ENCODE data around the gene SLC9A8.
A peak's percentile ranks its signal among the peaks of the same experiment; 100 is the strongest.

SLC9A8 gene

DNA sequence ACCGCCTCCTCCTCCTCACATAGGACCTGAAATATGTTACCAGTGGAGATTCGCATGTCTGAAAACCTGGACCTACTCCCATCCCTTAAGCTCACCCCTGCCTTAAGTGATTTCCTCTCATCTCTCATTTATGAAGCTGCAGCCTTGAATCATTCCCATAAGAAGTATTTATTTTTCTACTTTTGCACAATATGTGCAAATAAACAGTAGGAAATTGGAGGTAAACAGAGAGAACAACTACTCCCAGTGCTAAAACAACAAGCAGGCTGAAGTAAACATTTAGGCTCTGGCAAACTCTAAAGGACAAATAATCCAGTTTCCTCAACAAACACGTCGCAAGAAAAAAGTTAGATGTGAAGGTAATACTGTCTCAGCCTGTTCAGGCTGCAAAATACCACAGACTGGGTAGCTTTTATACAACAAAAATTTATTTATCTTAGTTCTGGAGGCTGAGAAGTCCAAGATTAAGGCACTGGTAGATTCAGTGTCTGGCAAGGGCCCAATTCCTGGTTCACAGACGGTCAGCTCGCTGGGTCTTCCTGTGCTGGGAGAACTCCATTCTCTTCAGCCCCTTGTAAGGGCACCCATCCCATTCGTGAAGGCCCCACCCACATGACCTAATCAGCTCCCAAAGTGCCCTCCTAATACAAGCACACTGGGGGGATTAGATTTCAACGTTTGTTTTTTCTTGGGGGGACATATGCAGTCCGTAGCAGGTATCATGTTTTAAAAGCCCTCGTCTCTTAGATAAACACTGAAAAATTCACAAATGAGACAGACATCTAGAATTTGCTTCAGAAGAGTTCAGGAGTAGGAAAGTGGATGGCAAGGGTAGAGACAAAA lies 87.1 kb downstream of the SLC9A8 start:
- DNase-seq: no peak

DNA sequence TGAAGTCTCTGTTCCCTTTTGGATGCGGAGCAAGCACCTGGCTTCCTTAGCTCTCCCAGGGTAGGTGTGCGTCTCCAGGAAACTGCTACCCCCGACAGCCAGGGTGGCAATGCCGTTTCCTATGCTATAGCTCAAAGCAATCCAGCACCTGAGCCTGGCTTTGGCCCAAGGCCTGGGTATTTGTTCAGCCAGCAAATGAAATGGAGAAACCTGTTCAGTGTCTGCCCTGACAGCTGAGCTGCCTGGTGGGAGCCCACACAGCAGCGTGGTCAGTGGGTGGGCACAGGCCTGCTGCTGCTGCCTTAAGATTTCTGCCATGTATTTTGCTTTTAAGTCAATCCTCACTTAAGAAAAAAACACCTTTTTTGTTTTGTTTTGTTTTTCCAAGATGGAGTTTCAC lies 89.0 kb downstream of the SLC9A8 start:
- DNase-seq: no peak

DNA sequence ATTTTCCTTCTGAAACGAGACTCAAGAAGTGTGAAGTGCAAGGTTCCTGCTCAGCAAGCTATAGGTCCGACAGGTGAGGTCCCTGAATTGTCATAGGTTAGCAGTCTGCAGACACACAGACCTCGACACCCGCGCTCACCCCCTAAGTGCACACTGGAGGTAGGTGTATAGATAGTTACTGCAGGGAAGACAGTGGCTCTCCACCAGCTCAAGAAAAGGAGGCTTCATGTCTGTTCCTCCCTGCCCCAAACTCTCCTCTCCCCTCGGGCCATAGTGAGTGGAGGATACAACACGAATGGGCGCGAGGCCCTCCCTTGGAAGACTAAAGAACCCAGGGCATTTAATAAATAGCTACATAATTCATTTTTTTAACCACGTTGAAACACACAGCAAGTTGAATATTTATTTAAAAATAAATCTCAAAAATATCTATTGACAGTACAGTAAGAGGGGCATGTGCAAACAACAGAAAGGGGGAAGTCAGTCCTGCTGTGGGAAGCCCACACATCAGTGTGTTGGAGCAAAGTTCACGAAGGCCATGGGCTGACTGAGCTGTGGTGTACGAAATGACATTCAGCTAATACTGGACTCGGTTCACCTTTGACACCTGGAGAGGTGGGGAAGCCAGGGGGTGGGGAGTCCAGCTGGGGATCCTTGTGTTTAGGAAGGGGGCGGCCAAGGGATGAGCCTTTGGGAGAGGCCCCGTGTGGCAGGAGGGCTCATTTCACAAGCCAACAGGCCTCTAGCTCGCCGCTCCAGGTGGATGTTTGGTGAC lies 92.0 kb downstream of the SLC9A8 start:
- DNase-seq: no peak

DNA sequence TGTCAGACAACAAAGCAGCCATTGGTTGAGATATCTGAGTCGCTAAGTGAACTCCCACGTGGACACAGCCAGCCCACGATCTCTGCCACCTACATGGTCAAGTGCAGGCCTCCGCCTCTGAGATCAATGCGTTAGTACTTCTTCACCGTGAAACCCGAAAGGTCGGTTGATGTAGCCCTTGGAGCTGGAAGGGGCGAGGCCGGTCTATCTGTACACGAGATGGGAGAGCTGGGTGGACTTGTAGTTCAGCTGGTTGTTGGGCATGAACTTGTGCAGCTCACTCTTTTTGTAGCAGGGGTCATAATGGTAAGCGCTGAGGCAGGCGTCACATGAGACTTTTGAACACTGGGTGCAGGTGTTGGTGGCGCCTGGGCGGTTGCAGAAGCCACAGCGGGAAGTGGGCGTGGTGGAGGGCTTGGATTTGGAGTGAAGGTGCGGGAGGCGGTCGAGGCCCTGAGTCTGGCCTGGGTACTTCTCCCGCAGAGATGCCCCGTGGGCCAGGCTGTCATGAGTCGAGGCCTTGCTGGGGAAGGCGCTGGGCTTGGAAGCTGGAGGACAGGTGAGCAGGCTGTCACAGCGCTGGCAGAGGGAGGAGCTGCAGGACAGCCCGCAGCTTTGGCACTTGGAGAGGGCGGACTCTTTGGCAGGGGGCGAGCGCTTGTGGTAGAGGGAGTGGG lies 92.9 kb downstream of the SLC9A8 start:
- DNase-seq: no peak

DNA sequence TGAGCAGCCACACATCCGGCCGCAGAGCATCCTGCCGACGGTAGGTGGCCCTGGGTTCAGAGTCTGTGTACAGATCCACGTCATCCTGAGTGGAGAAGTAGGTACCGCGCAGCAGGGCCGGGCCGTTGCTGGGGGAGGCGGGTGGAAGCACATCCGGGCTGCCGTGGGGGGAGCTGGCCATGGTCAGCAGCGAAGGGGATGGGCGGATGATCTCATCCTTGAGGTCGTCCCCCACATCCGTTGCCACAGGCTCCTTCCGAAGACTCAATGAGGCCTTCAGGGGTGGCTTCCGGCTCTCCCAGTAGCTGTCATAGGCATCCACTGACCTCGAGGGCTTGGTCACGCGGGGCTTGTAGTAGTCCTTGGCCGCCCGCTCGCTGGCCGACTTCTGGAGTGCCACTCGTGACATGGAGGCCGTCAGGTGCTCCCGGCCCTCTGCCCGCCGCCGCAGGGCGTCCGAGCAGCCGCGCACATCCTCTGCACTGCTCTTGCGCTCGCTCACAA lies 93.5 kb downstream of the SLC9A8 start:
- no peak for DNase-seq

DNA sequence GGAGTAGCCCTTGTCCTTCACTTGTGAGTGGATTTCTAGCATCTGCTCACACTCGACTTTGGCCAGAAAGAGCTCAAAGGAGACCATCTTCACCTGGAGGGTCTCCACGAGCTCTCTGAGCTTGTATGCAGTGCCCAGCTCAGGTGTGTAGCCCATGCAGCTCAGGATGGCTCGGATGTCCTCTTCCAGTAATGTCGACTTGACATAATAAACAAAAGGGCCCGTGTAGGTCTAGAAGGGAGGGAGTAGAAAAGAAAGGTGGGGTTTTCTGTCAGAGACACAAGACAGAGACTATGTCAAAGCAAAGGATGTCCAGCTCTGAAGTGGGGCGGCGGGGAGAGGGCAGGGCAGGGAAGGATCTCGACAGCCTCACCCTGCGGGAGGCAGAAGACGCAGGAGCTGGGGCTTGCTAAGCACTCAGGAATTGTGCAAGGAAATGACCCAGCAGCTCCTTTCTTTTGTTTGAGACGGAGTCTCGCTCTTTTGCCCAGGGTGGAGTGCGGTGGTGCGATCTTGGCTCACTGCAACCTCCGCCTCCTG lies 94.1 kb downstream of the SLC9A8 start:
- no peak for DNase-seq

DNA sequence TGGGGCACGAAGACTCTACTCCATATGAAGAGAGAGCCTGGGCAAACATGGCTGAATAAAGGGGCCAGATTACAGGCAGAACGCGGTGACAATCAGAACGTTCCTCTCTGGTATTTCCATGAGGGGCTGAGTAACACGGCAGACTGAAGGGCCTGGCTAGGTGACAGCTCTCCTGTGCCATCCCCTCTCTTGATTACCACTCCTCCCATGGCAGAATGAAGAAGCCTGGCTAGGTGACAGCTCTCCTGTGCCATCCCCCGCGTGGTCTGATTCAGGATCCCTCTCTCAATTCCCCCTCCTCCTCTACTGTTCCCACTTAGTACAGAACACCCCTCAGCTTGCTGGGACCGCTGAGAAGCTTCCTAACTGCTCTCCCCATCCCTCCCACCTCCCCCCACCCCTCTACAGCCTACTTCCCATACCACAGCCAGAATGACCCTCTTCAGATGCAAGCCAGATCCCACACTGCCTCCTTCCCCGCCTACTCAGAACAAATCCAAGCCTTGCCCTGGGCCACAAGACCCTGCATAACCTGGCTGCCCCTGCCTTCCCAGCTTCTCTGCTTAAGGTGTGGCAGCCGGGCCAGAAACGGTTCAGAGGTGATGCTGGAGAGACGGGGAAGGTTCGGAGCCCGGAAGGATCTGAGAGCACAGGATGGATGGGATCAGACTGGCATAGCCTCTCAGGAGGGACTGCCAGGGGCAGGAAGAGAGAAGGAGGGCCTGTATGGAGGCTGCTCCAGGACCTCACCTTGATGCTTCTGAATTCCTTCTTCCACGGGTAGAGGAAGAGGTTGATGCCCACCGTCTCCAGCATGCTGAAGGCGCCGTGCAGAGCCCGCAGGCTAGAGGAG lies 95.0 kb downstream of the SLC9A8 start:
- no peak for DNase-seq

DNA sequence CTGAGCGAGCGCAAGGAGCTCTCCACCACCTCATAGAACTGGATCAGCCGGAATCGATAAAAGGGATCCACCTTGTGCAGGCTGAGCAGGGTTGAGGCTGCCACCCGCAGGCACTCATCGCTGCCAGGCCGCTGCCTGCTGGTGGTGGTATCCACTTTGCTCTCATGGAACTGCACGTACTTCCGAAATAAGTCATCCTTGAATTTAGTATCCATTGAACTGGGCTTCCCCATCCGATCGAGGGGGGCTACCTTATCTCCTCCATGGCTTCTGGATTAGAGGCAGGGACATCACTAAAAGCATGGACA lies 95.6 kb downstream of the SLC9A8 start:
- DNase-seq: no peak

DNA sequence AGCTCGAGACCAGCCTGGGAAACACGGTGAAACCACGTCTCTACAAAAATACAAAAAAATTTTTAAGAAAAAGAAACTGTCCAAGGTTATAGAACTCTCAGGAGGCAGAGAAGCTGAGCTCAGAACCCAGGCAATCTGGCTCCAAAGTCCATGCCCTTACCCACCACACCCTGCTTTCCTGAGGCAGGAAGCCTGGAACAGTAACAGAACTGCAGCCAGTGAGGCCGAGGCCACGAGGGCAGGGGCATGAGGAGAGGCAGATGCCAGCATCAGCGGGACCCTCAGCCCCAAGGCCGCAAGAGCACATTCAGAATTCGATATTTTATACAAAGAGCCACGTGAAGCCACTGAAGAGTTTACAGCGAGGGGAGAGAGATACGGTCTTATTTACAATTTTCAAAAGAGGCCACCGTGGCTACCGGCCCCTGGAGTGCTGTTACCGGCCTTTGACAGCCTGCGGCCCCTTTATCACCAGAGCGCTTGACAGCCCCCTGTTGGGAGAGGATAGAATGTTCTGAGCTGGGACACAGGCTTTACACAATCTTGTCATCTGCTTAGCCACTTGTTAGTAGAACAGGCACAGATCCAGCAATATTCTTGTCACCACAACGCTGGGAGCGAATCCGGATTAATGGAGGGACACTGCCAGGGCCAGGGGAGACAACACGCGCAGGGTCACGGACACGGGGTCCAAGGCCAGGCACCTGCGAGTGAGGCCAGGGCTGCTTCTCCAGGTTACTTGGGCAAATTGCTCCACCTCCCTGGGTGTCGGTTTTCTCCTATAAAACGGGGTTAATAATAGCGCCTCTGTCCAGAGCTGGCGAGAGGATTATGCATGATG lies 97.1 kb downstream of the SLC9A8 start:
- DNase-seq: no peak

DNA sequence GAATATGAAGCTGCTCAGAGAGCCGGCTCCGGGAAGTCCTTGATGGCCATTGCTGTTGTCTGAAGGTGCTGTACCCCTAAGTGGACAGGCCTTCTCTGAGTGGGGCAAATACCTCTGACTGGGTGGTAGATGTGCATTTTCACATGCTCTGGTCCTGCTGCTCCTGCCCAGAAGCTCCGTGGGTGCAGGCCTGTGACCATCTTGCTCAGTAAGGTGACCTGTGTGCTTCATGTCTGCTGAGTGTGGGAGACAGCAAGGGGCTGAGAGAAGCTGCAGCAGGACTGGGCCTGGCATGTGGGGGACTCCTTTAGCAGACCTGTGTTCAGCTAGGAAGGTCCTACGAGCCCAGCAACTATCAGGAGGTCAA lies 97.7 kb downstream of the SLC9A8 start:
- no peak for DNase-seq

DNA sequence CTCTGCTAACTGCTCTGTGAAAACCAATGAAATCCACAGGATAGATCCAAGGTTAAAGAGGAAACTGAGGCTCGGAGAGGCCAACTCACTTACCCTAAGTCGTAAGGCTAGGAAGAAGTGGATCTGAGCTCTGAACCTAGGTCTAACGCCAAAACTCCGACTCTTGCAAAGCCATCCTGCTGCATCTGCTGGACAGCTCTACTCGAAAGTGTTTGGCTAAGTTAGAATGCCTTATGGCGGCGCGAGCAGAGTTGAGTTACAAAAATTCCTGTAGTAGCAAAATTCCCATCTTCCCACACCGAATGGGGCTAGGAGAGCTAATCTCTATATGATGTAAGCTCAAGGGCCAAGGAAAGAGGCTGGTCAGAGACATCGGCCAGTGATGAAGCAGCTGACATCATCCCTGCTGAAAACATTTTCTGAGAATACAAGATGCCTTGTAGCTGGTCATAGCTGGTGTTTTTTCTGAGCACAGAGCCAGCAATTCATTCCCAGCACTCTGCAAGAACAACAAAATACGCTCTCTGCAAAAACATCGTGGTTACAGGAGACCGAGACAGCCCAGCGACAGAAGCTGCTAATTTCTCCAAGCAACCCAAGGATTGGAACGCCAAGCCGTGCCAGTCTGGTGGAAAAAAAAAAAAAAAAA lies 100.9 kb downstream of the SLC9A8 start:
- DNase-seq: no peak

DNA sequence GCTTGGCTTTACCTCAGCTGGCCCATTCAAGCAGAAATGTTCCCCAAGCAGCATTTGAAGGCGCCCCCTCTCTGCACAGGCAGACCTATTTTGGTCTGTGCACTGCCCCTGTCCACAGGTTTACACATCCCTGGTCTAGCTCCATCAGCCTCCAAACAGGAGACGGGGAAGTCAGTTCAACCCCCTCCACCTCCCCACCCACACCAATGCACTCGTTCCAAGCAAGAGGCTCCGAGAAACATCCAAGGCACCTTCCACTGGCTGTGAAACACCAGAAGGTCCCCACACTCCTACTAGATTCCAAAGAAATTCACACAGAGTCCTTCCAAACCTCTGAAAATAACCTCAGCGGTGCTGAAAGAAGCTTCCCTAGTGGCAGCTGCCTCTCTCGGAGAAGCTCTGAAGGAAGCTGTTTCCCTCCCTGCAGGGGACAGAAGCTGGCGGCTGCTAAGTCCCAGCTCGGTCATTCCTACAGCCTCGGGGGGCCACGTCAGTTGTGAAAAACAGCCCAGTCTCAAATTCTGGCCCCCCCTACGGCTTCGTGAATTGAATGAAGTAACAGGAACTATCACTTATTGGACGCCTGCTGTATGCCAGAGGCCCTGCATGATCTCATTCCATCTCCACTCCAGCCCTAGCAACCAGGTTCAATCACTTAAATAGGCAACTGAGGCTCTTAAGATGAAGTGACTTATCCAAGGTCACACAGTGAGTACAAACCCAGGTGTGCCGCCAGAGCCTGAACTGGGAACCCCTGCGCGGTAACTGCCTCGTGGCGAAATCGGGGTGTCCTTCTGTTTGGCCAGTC lies 101.9 kb downstream of the SLC9A8 start:
- no peak for DNase-seq

DNA sequence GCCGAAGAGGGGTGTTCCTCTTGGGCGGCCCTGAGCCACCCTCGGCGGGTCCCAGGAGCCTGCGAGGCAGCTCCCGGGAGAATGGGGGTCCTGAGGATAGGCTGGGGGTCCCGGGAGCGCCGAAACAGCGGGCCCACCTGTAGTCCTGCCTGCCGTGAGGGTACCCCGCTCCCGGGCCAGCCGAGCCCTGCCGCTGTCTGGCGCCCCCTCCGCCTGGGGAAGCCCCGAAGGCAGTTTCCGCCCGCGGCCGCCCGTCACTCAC lies 102.4 kb downstream of the SLC9A8 start:
- no peak for DNase-seq

DNA sequence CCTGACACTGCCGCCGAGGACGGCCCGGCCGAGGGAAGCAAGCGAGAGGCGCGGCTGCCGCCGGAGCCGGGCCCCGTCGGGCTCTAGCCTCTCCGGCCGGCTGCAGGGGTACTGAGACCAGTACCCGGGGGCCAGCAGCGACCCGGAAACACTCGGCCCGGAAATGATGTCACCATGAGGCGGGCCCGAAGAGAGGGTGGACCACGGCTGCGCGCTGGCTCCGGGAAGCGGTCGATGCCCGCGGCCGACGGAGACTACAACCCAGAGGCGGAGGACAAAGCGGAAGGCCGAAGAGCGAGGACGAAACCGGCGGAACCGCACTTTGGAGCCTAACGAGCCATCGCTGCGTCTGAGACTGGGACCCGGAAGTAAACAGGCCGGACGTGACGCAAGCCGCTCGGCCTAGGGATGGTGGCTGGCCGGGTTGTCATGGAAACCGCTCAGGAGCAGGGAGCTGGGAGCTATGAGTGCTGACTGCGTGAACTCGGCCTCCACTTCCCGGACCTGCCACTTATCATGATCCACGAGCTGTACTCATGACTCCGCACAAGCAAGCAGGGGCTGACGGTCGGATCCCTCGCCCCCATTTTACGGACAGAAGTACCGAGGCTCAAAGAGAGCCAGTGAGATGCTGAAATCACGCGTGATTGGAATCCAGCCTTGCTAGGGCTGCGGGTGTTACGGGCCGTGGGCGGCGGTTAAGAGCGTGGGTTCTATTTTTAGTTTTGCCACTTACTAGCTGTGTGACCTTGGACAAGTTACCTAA lies 102.9 kb downstream of the SLC9A8 start, which contains the start of gene SPATA2:
Gene SPATA2, minus strand, starts transcription at position 150 of the 766 bp plus-strand sequence. CDS start 7,039 bp downstream, outside the sequence.
- peak; percentile 82 for DNase-seq

DNA sequence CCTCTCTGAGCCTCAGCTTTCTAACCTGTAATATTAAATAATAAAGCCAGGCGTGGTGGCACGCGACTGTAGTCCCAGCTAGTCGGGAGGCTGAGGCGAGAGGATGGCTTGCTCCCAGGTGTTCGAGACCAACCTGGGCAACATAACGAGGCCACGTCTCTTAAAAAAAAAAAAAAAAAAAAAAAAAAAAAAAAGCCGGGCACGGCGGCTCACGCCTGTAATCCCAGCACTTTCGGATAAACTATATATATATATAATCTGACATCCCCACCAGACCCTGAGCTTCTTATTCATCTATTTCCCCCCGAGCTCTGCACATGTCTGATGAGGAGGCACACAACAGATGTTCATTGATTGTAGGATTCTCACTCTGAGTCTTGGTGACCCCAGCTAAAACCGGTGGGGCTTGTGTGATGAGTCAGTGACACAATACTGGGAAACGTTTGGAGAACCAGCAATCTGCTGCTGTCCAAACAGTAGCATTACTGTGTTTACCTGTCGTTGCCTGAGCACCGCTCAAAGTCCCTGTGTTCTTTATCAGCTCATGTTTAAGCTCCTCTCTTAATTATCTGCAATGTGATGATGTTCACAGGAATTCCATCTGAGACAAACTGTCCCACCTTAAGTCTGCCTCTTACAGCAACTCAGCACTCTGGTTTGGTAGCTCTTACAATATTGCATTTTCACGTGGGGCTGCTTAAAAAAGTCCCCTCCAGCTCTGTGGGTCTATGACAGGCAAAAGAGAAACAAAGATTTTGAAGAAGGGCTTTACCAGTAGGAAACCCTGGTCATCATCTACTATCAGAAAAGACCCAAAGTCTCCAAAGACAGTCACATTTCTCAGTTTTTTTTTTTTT lies 103.7 kb downstream of the SLC9A8 start:
- DNase-seq: no peak

DNA sequence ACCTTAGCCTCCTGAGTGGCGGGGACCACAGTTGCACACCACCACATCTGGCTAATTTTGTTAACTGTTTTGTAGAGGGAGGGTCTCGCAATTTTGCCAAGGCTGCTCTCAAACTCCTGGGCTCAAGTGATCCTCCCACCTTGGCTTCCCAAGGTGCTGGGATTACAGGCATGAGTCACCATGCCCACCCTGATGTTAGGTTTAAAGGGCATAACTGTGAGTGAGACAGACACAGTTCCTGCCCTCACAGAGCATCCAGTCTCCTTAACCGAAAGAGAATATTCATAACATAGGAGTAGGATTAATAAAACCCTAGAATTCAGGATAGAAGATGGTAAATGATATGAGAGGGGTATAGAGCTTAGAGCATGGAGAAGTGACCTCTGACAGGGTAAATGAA lies 105.8 kb downstream of the SLC9A8 start:
- no peak for DNase-seq

DNA sequence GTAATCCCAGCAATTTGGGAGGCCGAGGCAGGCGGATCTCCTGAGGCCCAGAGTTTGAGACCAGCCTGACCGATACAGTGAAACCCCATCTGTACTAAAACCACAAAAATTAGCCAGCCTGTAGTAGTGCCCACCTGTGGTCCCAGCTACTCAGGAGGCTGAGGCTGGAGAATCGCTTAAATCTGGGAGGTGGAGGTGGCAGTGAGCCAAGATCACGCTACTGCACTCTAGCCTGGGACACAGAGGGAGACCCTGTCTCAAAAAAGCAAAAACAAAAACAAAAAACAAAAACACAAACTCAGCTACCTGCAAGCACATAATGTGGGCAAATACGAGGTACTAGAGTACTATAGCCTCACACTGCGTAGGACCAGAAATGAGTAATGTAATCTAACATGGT lies 106.4 kb downstream of the SLC9A8 start:
- DNase-seq: no peak

DNA sequence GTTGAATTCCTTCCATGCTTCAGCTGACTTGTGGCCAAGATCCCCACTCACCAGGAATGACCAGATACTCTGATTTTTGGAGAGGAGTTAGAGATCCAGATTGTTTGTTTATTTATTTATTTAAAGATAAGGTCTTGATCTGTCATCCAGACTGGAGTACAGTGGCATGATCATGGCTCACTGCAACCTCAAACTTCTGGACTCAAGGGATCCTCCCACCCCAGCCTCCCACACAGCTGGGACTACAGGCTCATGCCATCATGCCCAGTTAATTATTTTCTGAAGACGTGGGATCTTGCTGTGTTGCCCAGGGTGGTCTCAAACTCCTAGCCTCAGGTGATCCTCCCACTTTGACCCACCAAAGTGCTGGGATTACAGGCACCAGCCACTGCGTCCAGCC lies 106.8 kb downstream of the SLC9A8 start:
- DNase-seq: no peak

DNA sequence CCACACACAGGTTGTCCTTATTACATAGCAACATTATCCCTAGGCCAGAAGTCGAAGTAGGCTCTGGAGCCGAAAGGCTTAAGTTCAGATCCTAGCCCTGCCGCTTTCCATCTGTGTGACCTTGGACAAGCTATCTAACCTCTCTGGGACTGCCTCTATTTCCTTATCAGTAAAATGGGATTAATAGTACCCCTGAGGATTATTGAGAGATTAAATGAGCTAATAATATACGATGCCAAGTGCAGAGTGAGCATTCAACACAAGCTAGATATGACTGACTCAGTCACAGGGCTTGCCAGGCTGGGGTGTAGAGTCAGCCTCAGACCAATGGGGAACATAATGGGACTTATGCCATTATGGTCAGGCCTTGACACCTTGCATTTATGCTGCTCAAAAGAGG lies 111.6 kb downstream of the SLC9A8 start:
- no peak for DNase-seq
